GM12878 (cell line): ENCODE data around the gene TNRC6C. TPM values are rescaled to one million over a fixed set of nuclear protein-coding genes. Genes with fewer than 3 reads are reported as not detected.

Source experiments
- BCLAF1 ChIP-seq: fragments of 450-650 bp; IDR thresholded peaks from 2 replicates; pipeline ENCODE4 v1.6.1; 2017; ENCODE audit warnings: antibody characterized with exemption, mild to moderate bottlenecking, moderate library complexity
- IKZF2 ChIP-seq, 2 experiments: fragments of 450-650 bp; IDR thresholded peaks; 2 replicates each; pipeline ENCODE4 v1.6.1; 2017; ENCODE audit warnings: mild to moderate bottlenecking in 2 of 2, moderate library complexity in 2 of 2
- MYB ChIP-seq: fragments of 150-350 bp; IDR thresholded peaks from 2 replicates; pipeline ENCODE4 v1.6.1; 2014; ENCODE audit warnings: mild to moderate bottlenecking, low read depth, low read length, borderline replicate concordance
- NR2C2 ChIP-seq: IDR thresholded peaks from 2 replicates; pipeline ENCODE4 v1.6.1; 2011; ENCODE audit warnings: borderline replicate concordance, low read depth; ENCODE audit not compliant: control insufficient read depth, insufficient read length
- POLR2AphosphoS5 ChIP-seq: IDR thresholded peaks from 2 replicates; pipeline ENCODE4 v1.6.1; 2011; ENCODE audit warnings: mild to moderate bottlenecking, low read length, inconsistent platforms
- RBBP5 ChIP-seq: fragments of 200-600 bp; sonication (generic); conservative IDR thresholded peaks from 2 replicates; pipeline ENCODE4 v1.6.1; 2016
- SIN3A ChIP-seq: IDR thresholded peaks from 2 replicates; pipeline ENCODE4 v1.6.1; 2012; ENCODE audit warnings: low read depth, low read length, improper control_type of control experiment
- SIX5 ChIP-seq: IDR thresholded peaks from 2 replicates; pipeline ENCODE4 v1.6.1; 2011; ENCODE audit warnings: mild to moderate bottlenecking, low read depth, low read length, moderate library complexity; ENCODE audit not compliant: severe bottlenecking
- SMAD5 ChIP-seq: IDR thresholded peaks from 2 replicates; pipeline ENCODE4 v1.6.1; 2016; ENCODE audit warnings: antibody characterized with exemption, low read depth
- SRF ChIP-seq, 2 experiments: IDR thresholded peaks; 2 replicates each; pipeline ENCODE4 v1.6.1; 2011; ENCODE audit warnings: low read depth in 2 of 2, low read length in 2 of 2, mild to moderate bottlenecking in 1 of 2, moderate library complexity in 1 of 2
- TCF12 ChIP-seq: IDR thresholded peaks from 2 replicates; pipeline ENCODE4 v1.6.1; 2011; ENCODE audit warnings: low read depth, mild to moderate bottlenecking, low read length
- TCF3 ChIP-seq: IDR thresholded peaks from 2 replicates; pipeline ENCODE4 v1.6.1; 2012; ENCODE audit warnings: low read depth, mild to moderate bottlenecking, low read length, borderline replicate concordance; ENCODE audit not compliant: insufficient read depth
- ZBTB33 ChIP-seq: fragments of 450-650 bp; IDR thresholded peaks from 2 replicates; pipeline ENCODE4 v1.6.1; 2017; ENCODE audit warnings: mild to moderate bottlenecking
- ZNF207 ChIP-seq: fragments of 450-650 bp; IDR thresholded peaks from 2 replicates; pipeline ENCODE4 v1.6.1; 2014; ENCODE audit warnings: antibody characterized with exemption, mild to moderate bottlenecking, borderline replicate concordance
- ZNF217 ChIP-seq: fragments of 450-650 bp; IDR thresholded peaks from 2 replicates; pipeline ENCODE4 v1.6.1; 2017; ENCODE audit warnings: antibody characterized with exemption, mild to moderate bottlenecking
- polyA plus RNA-seq, 11 experiments: library from polyadenylated mRNA; depleted of rRNA in 4 of 11; unstranded in 6 of 11; stranded (reverse) in 5 of 11; fragments of >200 nt; fragmentation: Nextera tagmentation in 4 of 11; fragmentation: Illumina TruSeq in 1 of 11; extraction: Ambion mirVana in 4 of 11; extraction: Trizol in 1 of 11; gene quantifications; 1 replicate in 1 of 11; 2 replicates in 10 of 11; pipeline versions ENCODE4 v1.2.1 to v1.2.3, GENCODE V29; 2011 to 2016; ENCODE audit warnings: inconsistent platforms in 2 of 11, missing spikeins in 2 of 11, low read depth in 1 of 11
- total RNA-seq, 4 experiments: library from RNA; depleted of rRNA in 3 of 4; stranded (reverse); fragments of >200 nt in 3 of 4; fragmentation: Illumina TruSeq in 1 of 4; extraction: Trizol in 1 of 4; gene quantifications; 2 replicates each; pipeline versions ENCODE4 v1.2.1 to v1.2.3, GENCODE V29; 2013 to 2021
- TF ChIP-seq, protein P1 (sequence below): IDR thresholded peaks from 2 replicates; pipeline ENCODE4 v1.6.1; 2012; ENCODE audit warnings: low read depth, low read length, improper control_type of control experiment
- TF ChIP-seq, protein P2 (sequence below): fragments of 450-650 bp; IDR thresholded peaks from 2 replicates; pipeline ENCODE4 v1.6.1; 2016; ENCODE audit warnings: mild to moderate bottlenecking
- TF ChIP-seq, protein P3 (sequence below): fragments of 450-650 bp; IDR thresholded peaks from 2 replicates; pipeline ENCODE4 v1.6.1; 2017; ENCODE audit warnings: borderline replicate concordance
- TF ChIP-seq, protein P4 (sequence below): fragments of 450-650 bp; IDR thresholded peaks from 2 replicates; pipeline ENCODE4 v1.6.1; 2017; ENCODE audit warnings: mild to moderate bottlenecking, low read depth, inconsistent platforms; ENCODE audit not compliant: poor library complexity, severe bottlenecking

TNRC6C gene
- total and polyA plus RNA-seq, 10 of the 15 experiments (the other 5 are each of a cell fraction or from before 2014, with no cell fraction given) = 0.40 to 6.1 (median 0.96) TPM

GRCh38 chr17:78129351-78130089 lies 171.0 kb downstream of the TNRC6C start (continued):
- TF ChIP-seq TCF3 (no peak), BCLAF1 (no peak), ZNF207 (no peak), MYB (no peak), SMAD5 (no peak), RBBP5 (no peak), TCF12 (no peak), SRF (IDR thresholded peaks at IDR 0.05; ENCODE audit: low read depth in 2 of 2, low read length in 2 of 2) (no peak), SIN3A (no peak), ZBTB33 (no peak), NR2C2 (no peak), SIX5 (no peak), ZNF217 (peak; percentile 69), POLR2AphosphoS5 (no peak), IKZF2 (IDR thresholded peaks at IDR 0.05) (no peak)
- TF ChIP-seq, protein P1, sequence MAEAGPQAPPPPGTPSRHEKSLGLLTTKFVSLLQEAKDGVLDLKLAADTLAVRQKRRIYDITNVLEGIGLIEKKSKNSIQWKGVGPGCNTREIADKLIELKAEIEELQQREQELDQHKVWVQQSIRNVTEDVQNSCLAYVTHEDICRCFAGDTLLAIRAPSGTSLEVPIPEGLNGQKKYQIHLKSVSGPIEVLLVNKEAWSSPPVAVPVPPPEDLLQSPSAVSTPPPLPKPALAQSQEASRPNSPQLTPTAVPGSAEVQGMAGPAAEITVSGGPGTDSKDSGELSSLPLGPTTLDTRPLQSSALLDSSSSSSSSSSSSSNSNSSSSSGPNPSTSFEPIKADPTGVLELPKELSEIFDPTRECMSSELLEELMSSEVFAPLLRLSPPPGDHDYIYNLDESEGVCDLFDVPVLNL = no peak
- TF ChIP-seq, protein P2, sequence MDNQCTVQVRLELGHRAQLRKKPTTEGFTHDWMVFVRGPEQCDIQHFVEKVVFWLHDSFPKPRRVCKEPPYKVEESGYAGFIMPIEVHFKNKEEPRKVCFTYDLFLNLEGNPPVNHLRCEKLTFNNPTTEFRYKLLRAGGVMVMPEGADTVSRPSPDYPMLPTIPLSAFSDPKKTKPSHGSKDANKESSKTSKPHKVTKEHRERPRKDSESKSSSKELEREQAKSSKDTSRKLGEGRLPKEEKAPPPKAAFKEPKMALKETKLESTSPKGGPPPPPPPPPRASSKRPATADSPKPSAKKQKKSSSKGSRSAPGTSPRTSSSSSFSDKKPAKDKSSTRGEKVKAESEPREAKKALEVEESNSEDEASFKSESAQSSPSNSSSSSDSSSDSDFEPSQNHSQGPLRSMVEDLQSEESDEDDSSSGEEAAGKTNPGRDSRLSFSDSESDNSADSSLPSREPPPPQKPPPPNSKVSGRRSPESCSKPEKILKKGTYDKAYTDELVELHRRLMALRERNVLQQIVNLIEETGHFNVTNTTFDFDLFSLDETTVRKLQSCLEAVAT = 0 out of 2 replicates have a peak, but pooled peaks have one; percentile 39
- TF ChIP-seq, protein P3, sequence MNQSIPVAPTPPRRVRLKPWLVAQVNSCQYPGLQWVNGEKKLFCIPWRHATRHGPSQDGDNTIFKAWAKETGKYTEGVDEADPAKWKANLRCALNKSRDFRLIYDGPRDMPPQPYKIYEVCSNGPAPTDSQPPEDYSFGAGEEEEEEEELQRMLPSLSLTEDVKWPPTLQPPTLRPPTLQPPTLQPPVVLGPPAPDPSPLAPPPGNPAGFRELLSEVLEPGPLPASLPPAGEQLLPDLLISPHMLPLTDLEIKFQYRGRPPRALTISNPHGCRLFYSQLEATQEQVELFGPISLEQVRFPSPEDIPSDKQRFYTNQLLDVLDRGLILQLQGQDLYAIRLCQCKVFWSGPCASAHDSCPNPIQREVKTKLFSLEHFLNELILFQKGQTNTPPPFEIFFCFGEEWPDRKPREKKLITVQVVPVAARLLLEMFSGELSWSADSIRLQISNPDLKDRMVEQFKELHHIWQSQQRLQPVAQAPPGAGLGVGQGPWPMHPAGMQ = no peak
- TF ChIP-seq, protein P4, sequence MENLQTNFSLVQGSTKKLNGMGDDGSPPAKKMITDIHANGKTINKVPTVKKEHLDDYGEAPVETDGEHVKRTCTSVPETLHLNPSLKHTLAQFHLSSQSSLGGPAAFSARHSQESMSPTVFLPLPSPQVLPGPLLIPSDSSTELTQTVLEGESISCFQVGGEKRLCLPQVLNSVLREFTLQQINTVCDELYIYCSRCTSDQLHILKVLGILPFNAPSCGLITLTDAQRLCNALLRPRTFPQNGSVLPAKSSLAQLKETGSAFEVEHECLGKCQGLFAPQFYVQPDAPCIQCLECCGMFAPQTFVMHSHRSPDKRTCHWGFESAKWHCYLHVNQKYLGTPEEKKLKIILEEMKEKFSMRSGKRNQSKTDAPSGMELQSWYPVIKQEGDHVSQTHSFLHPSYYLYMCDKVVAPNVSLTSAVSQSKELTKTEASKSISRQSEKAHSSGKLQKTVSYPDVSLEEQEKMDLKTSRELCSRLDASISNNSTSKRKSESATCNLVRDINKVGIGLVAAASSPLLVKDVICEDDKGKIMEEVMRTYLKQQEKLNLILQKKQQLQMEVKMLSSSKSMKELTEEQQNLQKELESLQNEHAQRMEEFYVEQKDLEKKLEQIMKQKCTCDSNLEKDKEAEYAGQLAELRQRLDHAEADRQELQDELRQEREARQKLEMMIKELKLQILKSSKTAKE = no peak
